ENCODE results near the gene GLB1L2. TPM values are rescaled to one million over a fixed set of nuclear protein-coding genes. Genes with fewer than 3 reads are reported as not detected.

GLB1L2 gene
- total RNA-seq, 2 donors from 2014 or later = 9.9 to 12.5 TPM

DNA sequence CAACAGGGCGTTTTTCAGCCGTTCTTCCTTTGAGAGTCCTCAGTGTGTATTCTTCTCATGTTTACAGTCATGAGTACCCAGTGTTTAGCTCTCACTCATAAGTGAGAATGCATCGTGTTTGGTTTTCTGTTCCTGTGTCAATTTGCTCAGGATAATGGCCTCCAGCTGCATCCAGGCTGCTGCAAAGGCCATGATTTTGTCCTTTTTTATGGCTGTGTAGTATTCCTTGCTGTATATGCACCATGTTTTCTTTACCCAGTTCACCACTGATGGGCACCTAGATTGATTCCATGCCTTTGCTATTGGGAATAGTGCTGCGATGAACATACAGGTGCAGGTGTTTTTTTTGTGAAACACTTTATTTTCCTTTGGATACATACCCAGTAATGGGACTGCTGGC lies 56.8 kb downstream of the GLB1L2 start:
- WGBS, 2 experiments (ENCODE audit: insufficient coverage in 1 of 2, insufficient read length in 1 of 2) = 84 to 96% methylated on average over 3 to 4 of the region's 4 CpGs
- Mint-ChIP-seq H3K9me3 (no peaks in the 10 kb centered on the region), H3K36me3 (ENCODE audit: low read depth) (no peaks in the 10 kb centered on the region), H3K4me1 (peaks cover 2% of the 10 kb centered on the region), H3K27ac (no peak overlapping the region), H3K4me3 (no peak overlapping the region), H3K27me3 (ENCODE audit: insufficient read depth) (no peaks in the 10 kb centered on the region)
- no peaks in the 10 kb centered on the region for H3K9me3 ChIP-seq (ENCODE audit: control insufficient read depth, low read length)
- no peaks in the 10 kb centered on the region for H3K4me1 ChIP-seq (ENCODE audit: control insufficient read depth, insufficient read depth, low read length)
- TF ChIP-seq, protein P1, sequence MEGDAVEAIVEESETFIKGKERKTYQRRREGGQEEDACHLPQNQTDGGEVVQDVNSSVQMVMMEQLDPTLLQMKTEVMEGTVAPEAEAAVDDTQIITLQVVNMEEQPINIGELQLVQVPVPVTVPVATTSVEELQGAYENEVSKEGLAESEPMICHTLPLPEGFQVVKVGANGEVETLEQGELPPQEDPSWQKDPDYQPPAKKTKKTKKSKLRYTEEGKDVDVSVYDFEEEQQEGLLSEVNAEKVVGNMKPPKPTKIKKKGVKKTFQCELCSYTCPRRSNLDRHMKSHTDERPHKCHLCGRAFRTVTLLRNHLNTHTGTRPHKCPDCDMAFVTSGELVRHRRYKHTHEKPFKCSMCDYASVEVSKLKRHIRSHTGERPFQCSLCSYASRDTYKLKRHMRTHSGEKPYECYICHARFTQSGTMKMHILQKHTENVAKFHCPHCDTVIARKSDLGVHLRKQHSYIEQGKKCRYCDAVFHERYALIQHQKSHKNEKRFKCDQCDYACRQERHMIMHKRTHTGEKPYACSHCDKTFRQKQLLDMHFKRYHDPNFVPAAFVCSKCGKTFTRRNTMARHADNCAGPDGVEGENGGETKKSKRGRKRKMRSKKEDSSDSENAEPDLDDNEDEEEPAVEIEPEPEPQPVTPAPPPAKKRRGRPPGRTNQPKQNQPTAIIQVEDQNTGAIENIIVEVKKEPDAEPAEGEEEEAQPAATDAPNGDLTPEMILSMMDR (conservative IDR thresholded peaks at IDR 0.05) = no peak
- no peak overlapping the region for H3K27ac ChIP-seq (ENCODE audit: low read depth, low read length)
- H3K36me3 ChIP-seq (ENCODE audit: control insufficient read depth, insufficient read depth, low read length) = no peaks in the 10 kb centered on the region
- H3K27me3 ChIP-seq (ENCODE audit: control insufficient read depth, insufficient read depth, low read length, poor library complexity, severe bottlenecking) = no peaks in the 10 kb centered on the region
- DNase-seq = no peak
- no peak overlapping the region for H3K4me3 ChIP-seq (ENCODE audit: low read length)
- no peak overlapping the region for H3K9ac ChIP-seq (ENCODE audit: extremely low read depth, low read length, poor library complexity, severe bottlenecking)

DNA sequence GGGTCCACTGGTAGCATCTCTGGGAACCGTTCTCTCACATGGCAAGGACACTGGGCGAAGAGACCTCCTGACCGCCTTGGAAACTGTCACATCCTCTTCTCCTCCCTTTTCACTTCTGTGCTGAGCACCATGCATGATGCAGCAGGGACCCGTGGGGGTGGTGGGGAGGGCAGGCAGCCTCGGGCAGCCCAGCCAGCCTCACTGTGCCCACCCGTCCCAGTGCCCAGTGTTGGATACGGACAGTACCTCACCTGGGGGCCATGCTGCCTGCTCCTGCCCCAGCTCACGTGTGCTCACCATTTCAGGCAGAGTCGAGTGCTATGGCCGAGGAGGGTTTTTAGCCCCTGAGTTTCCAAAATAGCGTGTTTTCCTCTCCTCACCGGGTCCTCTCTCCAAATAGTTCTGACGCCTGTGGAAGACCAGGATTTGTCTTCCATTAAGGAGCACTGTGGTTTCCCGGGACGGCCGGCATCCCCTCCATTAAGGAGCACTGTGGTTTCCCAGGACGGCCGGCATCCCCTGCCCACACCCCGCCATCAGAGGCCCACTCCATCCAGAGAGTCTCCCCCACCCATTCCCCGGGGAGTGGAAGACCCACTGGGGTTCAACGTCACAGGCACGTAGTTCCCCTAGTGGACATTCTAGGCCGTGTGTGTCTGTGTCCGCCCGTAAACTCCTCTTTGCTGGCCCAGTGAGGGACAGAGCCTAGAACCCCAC lies 57.8 kb downstream of the GLB1L2 start:
- H3K27ac Mint-ChIP-seq = no peak overlapping the region
- Histone ChIP-seq H3K27ac (ENCODE audit: low read depth, low read length) (no peak overlapping the region), H3K27me3 (ENCODE audit: control insufficient read depth, insufficient read depth, low read length, poor library complexity, severe bottlenecking) (no peaks in the 10 kb centered on the region), H3K9me3 (ENCODE audit: control insufficient read depth, low read length) (no peaks in the 10 kb centered on the region), H3K4me1 (ENCODE audit: control insufficient read depth, insufficient read depth, low read length) (no peaks in the 10 kb centered on the region), H3K9ac (ENCODE audit: extremely low read depth, low read length, poor library complexity, severe bottlenecking) (no peak overlapping the region), H3K4me3 (ENCODE audit: low read length) (no peak overlapping the region), H3K36me3 (ENCODE audit: control insufficient read depth, insufficient read depth, low read length) (no peaks in the 10 kb centered on the region)
- no peak overlapping the region for H3K4me3 Mint-ChIP-seq
- peaks cover 2% of the 10 kb centered on the region for H3K4me1 Mint-ChIP-seq
- no peaks in the 10 kb centered on the region for H3K9me3 Mint-ChIP-seq
- no peaks in the 10 kb centered on the region for H3K27me3 Mint-ChIP-seq (ENCODE audit: insufficient read depth)
- H3K36me3 Mint-ChIP-seq (ENCODE audit: low read depth) = no peaks in the 10 kb centered on the region
- no peak for DNase-seq
- TF ChIP-seq, protein P1 (conservative IDR thresholded peaks at IDR 0.05) = no peak
- 93 to 97% methylated on average over 15 to 25 of the region's 25 CpGs for WGBS, 2 experiments (ENCODE audit: insufficient coverage in 1 of 2, insufficient read length in 1 of 2)

DNA sequence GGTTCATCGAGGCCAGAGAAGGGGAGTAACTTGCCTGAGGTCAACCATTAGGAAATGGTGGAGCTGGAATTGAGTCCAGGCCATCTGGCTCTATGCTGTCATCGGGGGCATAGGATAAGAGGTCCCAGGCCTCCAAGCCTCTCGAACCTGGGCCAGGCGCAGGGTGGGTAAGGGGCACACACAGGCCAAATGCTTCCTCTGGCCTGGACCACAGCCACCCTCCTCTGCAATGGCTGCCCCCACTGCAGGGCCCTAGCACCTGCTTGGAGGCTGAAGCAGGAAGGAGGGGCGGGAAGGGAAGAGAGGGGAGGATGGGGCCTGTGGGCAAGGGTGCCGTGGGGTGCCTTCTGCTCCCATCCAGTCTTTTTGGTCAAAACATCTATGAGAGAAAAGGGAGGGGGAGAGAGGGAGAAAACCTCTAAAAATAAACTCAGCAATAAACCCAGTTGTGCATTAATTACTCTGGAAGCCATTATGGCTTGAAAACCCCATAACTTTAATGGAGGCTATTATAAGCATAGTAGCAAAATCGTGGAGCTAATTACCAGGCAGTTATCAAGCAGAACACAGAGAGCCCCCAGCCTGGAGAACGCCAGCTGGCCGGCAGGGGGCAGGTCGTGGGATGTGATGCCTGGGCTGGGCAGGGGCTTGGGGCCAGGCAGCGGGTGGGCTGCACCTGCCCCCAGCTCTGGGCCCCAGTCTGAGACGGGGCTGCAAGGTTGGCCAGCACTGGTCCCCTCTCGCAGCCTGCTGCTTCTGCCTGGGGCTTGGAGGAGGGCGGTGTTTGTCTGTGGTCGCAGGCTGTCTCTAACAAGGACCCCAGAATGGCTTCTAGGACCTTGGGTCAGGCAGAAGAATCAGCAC lies 59.1 kb downstream of the GLB1L2 start:
- DNase-seq = no peak

More for the DNA sequence above, 59.1 kb downstream of the GLB1L2 start:
- no peaks in the 10 kb centered on the region for H3K9me3 ChIP-seq (ENCODE audit: control insufficient read depth, low read length)
- Mint-ChIP-seq H3K27ac (no peak overlapping the region), H3K27me3 (ENCODE audit: insufficient read depth) (no peaks in the 10 kb centered on the region), H3K36me3 (ENCODE audit: low read depth) (no peaks in the 10 kb centered on the region), H3K4me1 (peaks cover 2% of the 10 kb centered on the region), H3K4me3 (no peak overlapping the region), H3K9me3 (no peaks in the 10 kb centered on the region)
- H3K27ac ChIP-seq (ENCODE audit: low read depth, low read length) = no peak overlapping the region
- H3K36me3 ChIP-seq (ENCODE audit: control insufficient read depth, insufficient read depth, low read length) = no peaks in the 10 kb centered on the region
- 83 to 88% methylated on average over 3 to 14 of the region's 15 CpGs for WGBS, 2 experiments (ENCODE audit: insufficient coverage in 1 of 2, insufficient read length in 1 of 2)
- H3K27me3 ChIP-seq (ENCODE audit: control insufficient read depth, insufficient read depth, low read length, poor library complexity, severe bottlenecking) = no peaks in the 10 kb centered on the region
- no peaks in the 10 kb centered on the region for H3K4me1 ChIP-seq (ENCODE audit: control insufficient read depth, insufficient read depth, low read length)
- no peak overlapping the region for H3K9ac ChIP-seq (ENCODE audit: extremely low read depth, low read length, poor library complexity, severe bottlenecking)
- no peak overlapping the region for H3K4me3 ChIP-seq (ENCODE audit: low read length)
- TF ChIP-seq, protein P1 (conservative IDR thresholded peaks at IDR 0.05) = peak; percentile 47
